ENCODE data around the gene NRXN2.

The NRXN2 gene

GRCh38 chr11:64742889-64743590 is 20.0 kb upstream of the NRXN2 start:
- peaks cover 24% of the 10 kb centered on the region for H3K4me1 ChIP-seq (ENCODE audit: control insufficient read depth, insufficient read depth, low read length)
- no peak overlapping the region for H3K27ac ChIP-seq (ENCODE audit: insufficient read depth, low read depth, low read length, poor library complexity, severe bottlenecking)
- H3K36me3 ChIP-seq (ENCODE audit: control insufficient read depth, insufficient read depth, low read length) = no peaks in the 10 kb centered on the region
- H3K27me3 ChIP-seq (ENCODE audit: control insufficient read depth, insufficient read depth, low read length, poor library complexity, severe bottlenecking) = peaks cover 62% of the 10 kb centered on the region
- WGBS, 2 experiments = 1% methylated on average over 58 of the region's 58 CpGs
- peak overlapping the region; percentile 23 for H3K4me3 ChIP-seq (ENCODE audit: insufficient read depth, low read depth, low read length)
- no peaks in the 10 kb centered on the region for H3K9me3 ChIP-seq (ENCODE audit: control insufficient read depth, low read length)

GRCh38 chr11:64742087-64742888 is 19.3 kb upstream of the NRXN2 start:
- peak overlapping the region; percentile 23 for H3K4me3 ChIP-seq (ENCODE audit: insufficient read depth, low read depth, low read length)
- WGBS, 2 experiments = 7 to 8% methylated on average over 54 of the region's 54 CpGs
- H3K4me1 ChIP-seq (ENCODE audit: control insufficient read depth, insufficient read depth, low read length) = peaks cover 24% of the 10 kb centered on the region
- peaks cover 62% of the 10 kb centered on the region for H3K27me3 ChIP-seq (ENCODE audit: control insufficient read depth, insufficient read depth, low read length, poor library complexity, severe bottlenecking)
- no peaks in the 10 kb centered on the region for H3K9me3 ChIP-seq (ENCODE audit: control insufficient read depth, low read length)
- no peaks in the 10 kb centered on the region for H3K36me3 ChIP-seq (ENCODE audit: control insufficient read depth, insufficient read depth, low read length)
- no peak overlapping the region for H3K27ac ChIP-seq (ENCODE audit: insufficient read depth, low read depth, low read length, poor library complexity, severe bottlenecking)

- H3K4me3 ChIP-seq (ENCODE audit: insufficient read depth, low read depth, low read length) = no peak overlapping the region
- no peaks in the 10 kb centered on the region for H3K36me3 ChIP-seq (ENCODE audit: control insufficient read depth, insufficient read depth, low read length)
- H3K27ac ChIP-seq (ENCODE audit: insufficient read depth, low read depth, low read length, poor library complexity, severe bottlenecking) = no peak overlapping the region
- 42 to 44% methylated on average over 24 of the region's 24 CpGs for WGBS, 2 experiments
- peaks cover 62% of the 10 kb centered on the region for H3K27me3 ChIP-seq (ENCODE audit: control insufficient read depth, insufficient read depth, low read length, poor library complexity, severe bottlenecking)
- H3K9me3 ChIP-seq (ENCODE audit: control insufficient read depth, low read length) = no peaks in the 10 kb centered on the region
- H3K4me1 ChIP-seq (ENCODE audit: control insufficient read depth, insufficient read depth, low read length) = peaks cover 24% of the 10 kb centered on the region
These were observed 18.5 kb upstream of the NRXN2 start for GRCh38 chr11:64741375-64742086.

GRCh38 chr11:64739871-64740270 is 16.9 kb upstream of the NRXN2 start:
- Histone ChIP-seq H3K4me1 (ENCODE audit: control insufficient read depth, insufficient read depth, low read length) (peaks cover 17% of the 10 kb centered on the region), H3K27me3 (ENCODE audit: control insufficient read depth, insufficient read depth, low read length, poor library complexity, severe bottlenecking) (peaks cover 50% of the 10 kb centered on the region)
- 92 to 95% methylated on average over 12 of the region's 12 CpGs for WGBS, 2 experiments

GRCh38 chr11:64736654-64737053 is 13.7 kb upstream of the NRXN2 start:
- H3K4me1 ChIP-seq (ENCODE audit: control insufficient read depth, insufficient read depth, low read length) = peaks cover 6% of the 10 kb centered on the region
- H3K36me3 ChIP-seq (ENCODE audit: control insufficient read depth, insufficient read depth, low read length) = no peaks in the 10 kb centered on the region
- no peak overlapping the region for H3K27ac ChIP-seq (ENCODE audit: insufficient read depth, low read depth, low read length, poor library complexity, severe bottlenecking)
- peaks cover 19% of the 10 kb centered on the region for H3K27me3 ChIP-seq (ENCODE audit: control insufficient read depth, insufficient read depth, low read length, poor library complexity, severe bottlenecking)
- H3K9me3 ChIP-seq (ENCODE audit: control insufficient read depth, low read length) = no peaks in the 10 kb centered on the region
- no peak overlapping the region for H3K4me3 ChIP-seq (ENCODE audit: insufficient read depth, low read depth, low read length)
- 92 to 94% methylated on average over 12 to 15 of the region's 15 CpGs for WGBS, 2 experiments

More at GRCh38 chr11:64739871-64740270, 16.9 kb upstream of the NRXN2 start:
- Histone ChIP-seq H3K36me3 (ENCODE audit: control insufficient read depth, insufficient read depth, low read length) (no peaks in the 10 kb centered on the region), H3K27ac (ENCODE audit: insufficient read depth, low read depth, low read length, poor library complexity, severe bottlenecking) (no peak overlapping the region), H3K4me3 (ENCODE audit: insufficient read depth, low read depth, low read length) (no peak overlapping the region), H3K9me3 (ENCODE audit: control insufficient read depth, low read length) (no peaks in the 10 kb centered on the region)

GRCh38 chr11:64735725-64736259 is 12.8 kb upstream of the NRXN2 start:
- H3K27ac ChIP-seq (ENCODE audit: insufficient read depth, low read depth, low read length, poor library complexity, severe bottlenecking) = no peak overlapping the region
- H3K9me3 ChIP-seq (ENCODE audit: control insufficient read depth, low read length) = no peaks in the 10 kb centered on the region
- WGBS, 2 experiments = 88 to 92% methylated on average over 9 of the region's 9 CpGs
- no peaks in the 10 kb centered on the region for H3K36me3 ChIP-seq (ENCODE audit: control insufficient read depth, insufficient read depth, low read length)
- no peak overlapping the region for H3K4me3 ChIP-seq (ENCODE audit: insufficient read depth, low read depth, low read length)
- no peaks in the 10 kb centered on the region for H3K4me1 ChIP-seq (ENCODE audit: control insufficient read depth, insufficient read depth, low read length)
- peaks cover 10% of the 10 kb centered on the region for H3K27me3 ChIP-seq (ENCODE audit: control insufficient read depth, insufficient read depth, low read length, poor library complexity, severe bottlenecking)

GRCh38 chr11:64734811-64735724 is 12.1 kb upstream of the NRXN2 start:
- H3K9me3 ChIP-seq (ENCODE audit: control insufficient read depth, low read length) = no peaks in the 10 kb centered on the region
- no peaks in the 10 kb centered on the region for H3K4me1 ChIP-seq (ENCODE audit: control insufficient read depth, insufficient read depth, low read length)
- no peak overlapping the region for H3K4me3 ChIP-seq (ENCODE audit: insufficient read depth, low read depth, low read length)
- WGBS, 2 experiments = 90 to 92% methylated on average over 23 of the region's 23 CpGs
- no peak overlapping the region for H3K27ac ChIP-seq (ENCODE audit: insufficient read depth, low read depth, low read length, poor library complexity, severe bottlenecking)
- peaks cover 3% of the 10 kb centered on the region for H3K27me3 ChIP-seq (ENCODE audit: control insufficient read depth, insufficient read depth, low read length, poor library complexity, severe bottlenecking)
- no peaks in the 10 kb centered on the region for H3K36me3 ChIP-seq (ENCODE audit: control insufficient read depth, insufficient read depth, low read length)

- no peak overlapping the region for H3K27ac ChIP-seq (ENCODE audit: insufficient read depth, low read depth, low read length, poor library complexity, severe bottlenecking)
- H3K36me3 ChIP-seq (ENCODE audit: control insufficient read depth, insufficient read depth, low read length) = no peaks in the 10 kb centered on the region
- H3K9me3 ChIP-seq (ENCODE audit: control insufficient read depth, low read length) = no peaks in the 10 kb centered on the region
- H3K4me1 ChIP-seq (ENCODE audit: control insufficient read depth, insufficient read depth, low read length) = peaks cover 2% of the 10 kb centered on the region
- no peak overlapping the region for H3K4me3 ChIP-seq (ENCODE audit: insufficient read depth, low read depth, low read length)
- H3K27me3 ChIP-seq (ENCODE audit: control insufficient read depth, insufficient read depth, low read length, poor library complexity, severe bottlenecking) = no peaks in the 10 kb centered on the region
- 94 to 95% methylated on average over 3 of the region's 3 CpGs for WGBS, 2 experiments
These were observed 8.6 kb upstream of the NRXN2 start for GRCh38 chr11:64731601-64732000.

GRCh38 chr11:64729851-64730382 is 6.9 kb upstream of the NRXN2 start:
- Histone ChIP-seq H3K4me3 (ENCODE audit: insufficient read depth, low read depth, low read length) (no peak overlapping the region), H3K27ac (ENCODE audit: insufficient read depth, low read depth, low read length, poor library complexity, severe bottlenecking) (no peak overlapping the region), H3K4me1 (ENCODE audit: control insufficient read depth, insufficient read depth, low read length) (peaks cover 18% of the 10 kb centered on the region), H3K9me3 (ENCODE audit: control insufficient read depth, low read length) (no peaks in the 10 kb centered on the region), H3K36me3 (ENCODE audit: control insufficient read depth, insufficient read depth, low read length) (no peaks in the 10 kb centered on the region), H3K27me3 (ENCODE audit: control insufficient read depth, insufficient read depth, low read length, poor library complexity, severe bottlenecking) (no peaks in the 10 kb centered on the region)
- WGBS, 2 experiments = 27 to 28% methylated on average over 21 of the region's 21 CpGs
